ENCODE results near the gene AQP3.
A peak's percentile ranks its signal among the peaks of the same experiment; 100 is the strongest.

Gene AQP3

DNA sequence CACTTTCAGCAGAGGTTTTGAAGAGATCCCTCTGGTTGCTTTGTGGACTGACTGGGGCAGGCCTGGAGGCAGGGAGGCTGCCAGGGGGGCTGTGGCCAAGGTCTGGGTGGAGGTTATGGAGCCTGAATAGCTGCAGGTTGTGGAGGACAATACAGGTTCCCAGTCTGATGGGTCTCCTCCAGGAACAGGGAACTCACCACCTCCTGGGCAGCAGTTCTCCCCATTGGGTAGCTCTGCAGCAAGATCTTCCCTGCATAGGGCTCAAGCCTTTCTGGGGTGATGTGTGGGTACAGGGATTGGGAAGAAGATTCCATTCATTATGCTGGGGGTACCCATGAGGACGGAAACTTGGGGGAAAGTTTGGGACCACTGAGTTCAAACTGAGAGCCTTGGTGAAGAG is 6.8 kb downstream of the AQP3 start:
- Histone ChIP-seq H2BK5ac (ENCODE audit: low read length) (no peak overlapping the region), H3K4ac (ENCODE audit: low read length) (no peak overlapping the region), H2BK15ac (ENCODE audit: low read length) (peak overlapping the region; percentile 74), H3K4me2 (ENCODE audit: insufficient read depth, low read length, poor library complexity, severe bottlenecking) (no peak overlapping the region), H3K9ac (ENCODE audit: low read depth, low read length, poor library complexity) (no peak overlapping the region), H2AFZ (ENCODE audit: low read length) (no peak overlapping the region), H3K23ac (ENCODE audit: low read depth, low read length, poor library complexity) (no peak overlapping the region), H4K8ac (ENCODE audit: low read depth, low read length) (no peak overlapping the region), H3K4me1 (ENCODE audit: control insufficient read depth in 2 of 2, insufficient read depth in 1 of 2, low read depth in 1 of 2, low read length in 2 of 2) (peaks cover 0 to 19% of the 10 kb centered on the region in 2 donors), H2BK12ac (ENCODE audit: low read length) (no peak overlapping the region), H3K79me1 (ENCODE audit: low read depth, low read length) (no peaks in the 10 kb centered on the region), H4K91ac (ENCODE audit: low read depth, low read length, poor library complexity) (no peak overlapping the region), H2BK120ac (ENCODE audit: low read depth, low read length) (no peak overlapping the region), H2AK5ac (ENCODE audit: low read depth, low read length) (no peak overlapping the region), H3K4me3 (ENCODE audit: low read length in 2 of 2) (no peak overlapping the region), H3K14ac (ENCODE audit: low read length) (no peak overlapping the region), H3K27ac (replicated peaks; ENCODE audit: low read length) (no peak overlapping the region), H3K9me3 (replicated peaks in 1 of 2; ENCODE audit: control insufficient read depth in 2 of 2, insufficient read depth in 1 of 2, low read depth in 1 of 2, low read length in 2 of 2) (no peaks in the 10 kb centered on the region), H3K36me3 (replicated peaks in 1 of 2; ENCODE audit: control insufficient read depth in 2 of 2, insufficient read depth in 2 of 2, low read length in 2 of 2) (no peaks in the 10 kb centered on the region), H3K18ac (ENCODE audit: low read length) (peak overlapping the region; percentile 52), H3K27me3 (ENCODE audit: control insufficient read depth in 3 of 3, insufficient read depth in 3 of 3, low read depth in 1 of 3, low read length in 3 of 3) (peaks cover 0 to 45% (median 0%) of the 10 kb centered on the region in 3 experiments)
- no peak for DNase-seq (ENCODE audit: low spot score)
- WGBS, 2 donors (ENCODE audit: extremely low coverage in 2 of 2, insufficient read length in 2 of 2, insufficient replicate concordance in 1 of 2): no CpG with 5 or more reads among the region's 1 CpG

DNA sequence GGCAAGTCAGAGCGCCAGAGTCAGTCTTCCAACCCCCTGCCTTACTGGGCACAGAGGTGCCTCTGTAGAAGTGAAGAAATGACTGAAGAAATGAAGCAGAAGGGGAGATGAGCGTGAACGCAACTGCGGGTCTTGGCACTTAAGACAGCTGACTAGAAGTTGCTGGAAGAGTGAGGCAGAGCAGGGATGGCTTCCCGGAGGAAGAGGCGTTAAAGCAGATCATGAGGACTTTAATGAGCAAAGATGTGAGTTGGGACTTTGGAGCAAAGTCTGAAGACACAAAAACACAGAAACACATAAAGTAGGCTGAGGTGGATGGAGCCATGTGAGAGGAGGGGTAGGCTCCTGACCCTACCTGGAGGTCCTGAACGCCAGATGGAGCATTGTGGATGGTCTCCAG is 7.2 kb downstream of the AQP3 start:
- Histone ChIP-seq H3K4ac (ENCODE audit: low read length) (no peak overlapping the region), H3K27me3 (ENCODE audit: control insufficient read depth in 3 of 3, insufficient read depth in 3 of 3, low read depth in 1 of 3, low read length in 3 of 3) (peaks cover 0 to 45% (median 0%) of the 10 kb centered on the region in 3 experiments), H2BK5ac (ENCODE audit: low read length) (no peak overlapping the region), H3K4me2 (ENCODE audit: insufficient read depth, low read length, poor library complexity, severe bottlenecking) (no peak overlapping the region), H3K79me1 (ENCODE audit: low read depth, low read length) (no peaks in the 10 kb centered on the region), H2BK15ac (ENCODE audit: low read length) (peak overlapping the region; percentile 74), H3K27ac (replicated peaks; ENCODE audit: low read length) (no peak overlapping the region), H3K14ac (ENCODE audit: low read length) (no peak overlapping the region), H3K9ac (ENCODE audit: low read depth, low read length, poor library complexity) (no peak overlapping the region), H4K91ac (ENCODE audit: low read depth, low read length, poor library complexity) (no peak overlapping the region), H3K36me3 (replicated peaks in 1 of 2; ENCODE audit: control insufficient read depth in 2 of 2, insufficient read depth in 2 of 2, low read length in 2 of 2) (no peaks in the 10 kb centered on the region), H4K8ac (ENCODE audit: low read depth, low read length) (no peak overlapping the region), H2AFZ (ENCODE audit: low read length) (no peak overlapping the region), H3K18ac (ENCODE audit: low read length) (peak overlapping the region; percentile 52), H3K23ac (ENCODE audit: low read depth, low read length, poor library complexity) (no peak overlapping the region), H2AK5ac (ENCODE audit: low read depth, low read length) (no peak overlapping the region), H2BK12ac (ENCODE audit: low read length) (no peak overlapping the region), H2BK120ac (ENCODE audit: low read depth, low read length) (no peak overlapping the region), H3K4me1 (ENCODE audit: control insufficient read depth in 2 of 2, insufficient read depth in 1 of 2, low read depth in 1 of 2, low read length in 2 of 2) (peaks cover 0 to 18% of the 10 kb centered on the region in 2 donors), H3K9me3 (replicated peaks in 1 of 2; ENCODE audit: control insufficient read depth in 2 of 2, insufficient read depth in 1 of 2, low read depth in 1 of 2, low read length in 2 of 2) (no peaks in the 10 kb centered on the region), H3K4me3 (ENCODE audit: low read length in 2 of 2) (no peak overlapping the region)
- no CpG with 5 or more reads among the region's 7 CpGs for WGBS, 2 donors (ENCODE audit: extremely low coverage in 2 of 2, insufficient read length in 2 of 2, insufficient replicate concordance in 1 of 2)
- DNase-seq (ENCODE audit: low spot score): no peak

DNA sequence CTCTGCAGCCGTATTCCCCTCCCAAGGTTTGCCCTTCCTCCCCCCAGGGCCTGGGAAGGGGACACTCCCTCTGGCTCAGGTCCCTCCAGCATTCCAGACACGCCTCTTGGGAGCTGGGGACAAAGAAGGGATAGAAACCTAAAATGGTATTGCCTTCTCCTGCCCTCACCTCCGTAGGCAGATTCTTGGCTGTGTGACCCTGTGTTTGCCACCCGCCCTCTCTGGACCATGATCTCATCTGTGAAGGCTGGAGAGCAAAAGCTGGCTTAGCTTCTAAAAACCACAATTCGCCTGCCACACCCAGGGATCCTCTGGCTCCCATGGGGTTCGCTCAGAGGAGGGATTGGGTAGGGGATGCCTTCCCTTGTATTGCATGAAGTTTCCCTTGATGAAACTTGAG is 7.7 kb downstream of the AQP3 start:
- no peak for DNase-seq (ENCODE audit: low spot score)
- H3K9ac ChIP-seq (ENCODE audit: low read depth, low read length, poor library complexity): no peak overlapping the region
- no peaks in the 10 kb centered on the region for H3K79me1 ChIP-seq (ENCODE audit: low read depth, low read length)
- no peak overlapping the region for H3K4me2 ChIP-seq (ENCODE audit: insufficient read depth, low read length, poor library complexity, severe bottlenecking)
- H2AK5ac ChIP-seq (ENCODE audit: low read depth, low read length): peak overlapping the region; percentile 11
- peaks cover 0 to 41% (median 0%) of the 10 kb centered on the region in 3 experiments for H3K27me3 ChIP-seq (ENCODE audit: control insufficient read depth in 3 of 3, insufficient read depth in 3 of 3, low read depth in 1 of 3, low read length in 3 of 3)
- no peak overlapping the region for H3K18ac ChIP-seq (ENCODE audit: low read length)
- H3K23ac ChIP-seq (ENCODE audit: low read depth, low read length, poor library complexity): no peak overlapping the region
- H2BK15ac ChIP-seq (ENCODE audit: low read length): no peak overlapping the region
- no peak overlapping the region for H4K91ac ChIP-seq (ENCODE audit: low read depth, low read length, poor library complexity)
- no peak overlapping the region for H4K8ac ChIP-seq (ENCODE audit: low read depth, low read length)
- H3K27ac ChIP-seq (replicated peaks; ENCODE audit: low read length): no peak overlapping the region
- no peak overlapping the region for H2BK12ac ChIP-seq (ENCODE audit: low read length)
- H3K4ac ChIP-seq (ENCODE audit: low read length): no peak overlapping the region
- H2BK120ac ChIP-seq (ENCODE audit: low read depth, low read length): no peak overlapping the region
- WGBS, 2 donors (ENCODE audit: extremely low coverage in 2 of 2, insufficient read length in 2 of 2, insufficient replicate concordance in 1 of 2): no CpG with 5 or more reads among the region's 6 CpGs
- H3K9me3 ChIP-seq (replicated peaks in 1 of 2; ENCODE audit: control insufficient read depth in 2 of 2, insufficient read depth in 1 of 2, low read depth in 1 of 2, low read length in 2 of 2): no peaks in the 10 kb centered on the region
- H2AFZ ChIP-seq (ENCODE audit: low read length): no peak overlapping the region
- H3K14ac ChIP-seq (ENCODE audit: low read length): peak overlapping the region; percentile 39
- H2BK5ac ChIP-seq (ENCODE audit: low read length): no peak overlapping the region
- peaks cover 0 to 18% of the 10 kb centered on the region in 2 donors for H3K4me1 ChIP-seq (ENCODE audit: control insufficient read depth in 2 of 2, insufficient read depth in 1 of 2, low read depth in 1 of 2, low read length in 2 of 2)
- no peaks in the 10 kb centered on the region for H3K36me3 ChIP-seq (replicated peaks in 1 of 2; ENCODE audit: control insufficient read depth in 2 of 2, insufficient read depth in 2 of 2, low read length in 2 of 2)
- H3K4me3 ChIP-seq (ENCODE audit: low read length in 2 of 2): no peak overlapping the region

DNA sequence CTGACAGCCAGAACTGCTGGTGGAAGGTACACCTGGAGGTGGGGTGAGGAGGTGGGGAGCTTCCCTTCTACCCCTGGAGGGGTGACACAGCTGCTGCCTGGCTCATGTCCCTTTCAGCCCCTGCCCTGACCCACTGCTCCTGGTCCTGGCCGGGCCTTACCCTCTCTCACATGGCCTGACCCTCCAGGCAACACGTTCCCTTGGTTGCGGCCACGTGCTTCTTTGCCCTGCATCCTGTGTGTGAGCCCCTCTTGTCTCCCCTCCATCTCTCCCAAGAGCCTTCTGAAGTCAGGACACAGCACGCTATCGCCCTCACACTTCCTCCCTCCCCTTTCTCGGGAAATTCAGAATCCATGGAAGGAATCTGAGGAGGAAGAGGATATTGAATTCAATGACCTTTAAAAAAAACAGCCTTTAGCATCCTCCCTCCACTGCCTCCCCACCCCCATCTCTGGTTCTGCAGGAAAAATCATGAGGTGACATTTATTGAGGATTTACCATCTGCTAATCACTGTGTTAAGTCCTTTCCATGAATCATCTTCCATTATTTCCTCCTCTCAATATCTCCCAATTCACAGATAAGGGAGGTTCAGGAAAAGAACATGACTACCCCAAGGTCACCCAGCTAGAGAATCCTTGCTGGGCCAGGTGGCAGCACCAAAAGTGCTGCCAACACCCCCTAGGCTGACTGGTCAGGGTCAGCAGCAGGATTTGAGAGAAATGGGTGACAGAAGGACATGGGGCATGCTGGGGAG is 8.3 kb downstream of the AQP3 start:
- Histone ChIP-seq H2BK15ac (ENCODE audit: low read length) (peak overlapping the region; percentile 86), H2BK5ac (ENCODE audit: low read length) (no peak overlapping the region), H3K4ac (ENCODE audit: low read length) (peak overlapping the region; percentile 12), H2BK120ac (ENCODE audit: low read depth, low read length) (peak overlapping the region; percentile 95), H2AFZ (ENCODE audit: low read length) (no peak overlapping the region), H3K4me1 (ENCODE audit: control insufficient read depth in 2 of 2, insufficient read depth in 1 of 2, low read depth in 1 of 2, low read length in 2 of 2) (peaks cover 0 to 18% of the 10 kb centered on the region in 2 donors), H3K18ac (ENCODE audit: low read length) (peak overlapping the region; percentile 89), H2BK12ac (ENCODE audit: low read length) (no peak overlapping the region), H3K23ac (ENCODE audit: low read depth, low read length, poor library complexity) (peak overlapping the region; percentile 8), H3K9me3 (replicated peaks in 1 of 2; ENCODE audit: control insufficient read depth in 2 of 2, insufficient read depth in 1 of 2, low read depth in 1 of 2, low read length in 2 of 2) (no peaks in the 10 kb centered on the region), H3K27ac (replicated peaks; ENCODE audit: low read length) (no peak overlapping the region), H3K36me3 (replicated peaks in 1 of 2; ENCODE audit: control insufficient read depth in 2 of 2, insufficient read depth in 2 of 2, low read length in 2 of 2) (no peaks in the 10 kb centered on the region), H2AK5ac (ENCODE audit: low read depth, low read length) (peak overlapping the region; percentile 11), H4K91ac (ENCODE audit: low read depth, low read length, poor library complexity) (no peak overlapping the region), H3K79me1 (ENCODE audit: low read depth, low read length) (no peaks in the 10 kb centered on the region), H3K4me2 (ENCODE audit: insufficient read depth, low read length, poor library complexity, severe bottlenecking) (no peak overlapping the region), H3K4me3 (ENCODE audit: low read length in 2 of 2) (no peak overlapping the region), H3K14ac (ENCODE audit: low read length) (peak overlapping the region; percentile 42), H3K9ac (ENCODE audit: low read depth, low read length, poor library complexity) (no peak overlapping the region), H4K8ac (ENCODE audit: low read depth, low read length) (no peak overlapping the region), H3K27me3 (ENCODE audit: control insufficient read depth in 3 of 3, insufficient read depth in 3 of 3, low read depth in 1 of 3, low read length in 3 of 3) (peaks cover 0 to 42% (median 0%) of the 10 kb centered on the region in 3 experiments)
- WGBS, 2 donors (ENCODE audit: extremely low coverage in 2 of 2, insufficient read length in 2 of 2, insufficient replicate concordance in 1 of 2): no CpG with 5 or more reads among the region's 7 CpGs
- no peak for DNase-seq (ENCODE audit: low spot score)

All from neuronal stem cell (in vitro differentiated cells).